ENCODE measurements around the gene ARHGAP22.

Gene ARHGAP22

GRCh38 chr10:48533540-48533939, 71.3 kb downstream of the ARHGAP22 start:
- no peak overlapping the region for H3K4me3 ChIP-seq (ENCODE audit: low read length)
- no peak for TF ChIP-seq CTCF (conservative IDR thresholded peaks at IDR 0.05; ENCODE audit: low read depth, low read length)
- no peak for DNase-seq (ENCODE audit: low read depth)

- peak; percentile 62 for DNase-seq (ENCODE audit: low read depth)
- no peak for TF ChIP-seq CTCF (conservative IDR thresholded peaks at IDR 0.05; ENCODE audit: low read depth, low read length)
- no peak overlapping the region for H3K4me3 ChIP-seq (ENCODE audit: low read length)
Measured at GRCh38 chr10:48531486-48531885, 73.4 kb downstream of the ARHGAP22 start.

- no peak for TF ChIP-seq CTCF (conservative IDR thresholded peaks at IDR 0.05; ENCODE audit: low read depth, low read length)
Measured at GRCh38 chr10:48529331-48529730, 75.5 kb downstream of the ARHGAP22 start.

GRCh38 chr10:48527756-48528155, 77.1 kb downstream of the ARHGAP22 start:
- no peak for TF ChIP-seq CTCF (conservative IDR thresholded peaks at IDR 0.05; ENCODE audit: low read depth, low read length)
- H3K4me3 ChIP-seq (ENCODE audit: low read length) = no peak overlapping the region
- DNase-seq (ENCODE audit: low read depth) = no peak

More at GRCh38 chr10:48529331-48529730, 75.5 kb downstream of the ARHGAP22 start:
- no peak overlapping the region for H3K4me3 ChIP-seq (ENCODE audit: low read length)
- no peak for DNase-seq (ENCODE audit: low read depth)

GRCh38 chr10:48526846-48527505, 77.9 kb downstream of the ARHGAP22 start:
- TF ChIP-seq CTCF (conservative IDR thresholded peaks at IDR 0.05; ENCODE audit: low read depth, low read length) = no peak
- no peak overlapping the region for H3K4me3 ChIP-seq (ENCODE audit: low read length)

GRCh38 chr10:48526011-48526821, 78.7 kb downstream of the ARHGAP22 start:
- peak overlapping the region; percentile 6 for H3K4me3 ChIP-seq (ENCODE audit: low read length)
- DNase-seq (ENCODE audit: low read depth) = peak; percentile 75
- TF ChIP-seq CTCF (conservative IDR thresholded peaks at IDR 0.05; ENCODE audit: low read depth, low read length) = no peak

More at GRCh38 chr10:48526846-48527505, 77.9 kb downstream of the ARHGAP22 start:
- DNase-seq (ENCODE audit: low read depth) = no peak
